NCI-H2081 (cell line): Measurements from ENCODE around the gene CMTM6.
"Not testable (repeated sequence)": the region's sequence is repeated elsewhere in the genome, so short reads cannot be mapped to it uniquely, and the experiment has no call there.

Experiments used
- DNase-seq, 2 experiments: peaks; one replicate each; lab custom pipeline; 2025; lab: John Stamatoyannopoulos, UW

CMTM6 gene

DNA sequence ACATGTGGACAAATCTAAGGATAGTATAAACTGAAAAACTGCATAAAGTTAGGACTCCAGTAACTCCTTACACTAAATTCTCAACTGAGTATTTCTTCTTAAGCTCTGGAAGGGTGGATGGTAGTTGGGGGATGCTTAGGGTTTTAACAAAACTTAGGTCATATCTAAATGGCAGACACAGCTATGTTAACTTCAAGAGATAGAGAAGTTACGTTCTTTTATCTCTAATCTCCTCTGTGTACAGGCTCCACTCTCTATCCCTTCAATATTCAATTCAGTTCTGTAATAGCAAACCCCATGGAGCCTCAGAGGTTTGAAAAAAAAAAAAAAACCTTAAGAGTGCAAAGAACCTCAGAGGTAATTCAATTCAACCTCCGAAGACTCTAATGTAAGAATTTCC lies 3.1 kb downstream of the CMTM6 start:
- no peak for DNase-seq

DNA sequence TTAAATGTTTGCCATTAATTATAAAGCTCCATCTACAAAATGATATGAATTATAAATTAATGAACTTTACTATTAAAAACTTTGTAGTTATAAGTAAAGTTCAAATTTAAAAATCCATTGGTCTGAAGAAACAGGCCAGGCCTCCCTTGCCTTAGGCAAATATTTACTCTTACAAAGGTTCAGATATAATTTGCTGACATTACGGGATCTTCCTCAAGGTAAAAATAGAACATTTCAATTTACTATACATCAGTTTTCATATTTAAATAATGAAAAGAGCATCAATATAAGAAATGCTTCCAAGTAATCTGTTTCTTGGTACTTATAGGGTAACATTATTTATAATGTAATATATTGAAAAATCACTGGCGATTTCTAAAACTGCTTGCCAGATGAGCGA lies 3.7 kb downstream of the CMTM6 start:
- DNase-seq = no peak

DNA sequence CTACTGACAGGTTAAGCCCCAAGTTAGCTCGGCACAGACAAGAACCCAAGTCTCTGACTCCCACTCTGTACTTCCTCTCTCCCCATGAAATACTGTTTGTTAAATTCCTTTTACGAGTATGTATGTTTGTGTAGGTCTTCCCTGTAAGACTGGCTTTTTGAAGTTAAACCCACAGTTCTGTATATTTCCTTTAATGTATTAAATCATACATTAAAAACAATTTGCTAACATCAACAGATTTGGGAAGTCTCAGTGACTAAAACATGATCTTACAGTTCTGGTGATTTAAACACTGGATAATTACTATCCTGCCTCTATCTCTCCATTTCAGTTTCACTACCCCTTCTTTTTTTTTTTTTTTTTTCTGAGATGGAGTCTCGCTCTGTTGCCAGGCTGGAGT lies 4.4 kb downstream of the CMTM6 start:
- DNase-seq = no peak

DNA sequence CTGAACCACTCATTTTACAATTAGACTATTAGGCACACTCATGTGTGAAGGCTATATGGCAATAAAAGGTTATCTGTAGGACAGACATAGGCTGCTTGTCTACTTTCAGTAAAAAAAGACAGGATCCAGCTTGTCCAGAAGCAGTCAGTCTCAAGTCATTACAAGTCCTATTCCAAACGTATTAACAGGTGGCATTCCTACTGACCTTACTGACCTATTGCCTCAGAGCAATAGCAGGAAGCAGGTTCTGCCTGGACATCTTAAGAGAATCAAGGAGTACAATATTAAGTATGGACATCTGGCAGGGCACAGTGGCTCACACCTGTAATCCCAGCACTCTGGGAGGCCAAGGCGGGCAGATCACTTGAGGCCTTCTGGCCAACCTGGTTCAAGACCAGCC lies 7.0 kb downstream of the CMTM6 start:
- DNase-seq = no peak

DNA sequence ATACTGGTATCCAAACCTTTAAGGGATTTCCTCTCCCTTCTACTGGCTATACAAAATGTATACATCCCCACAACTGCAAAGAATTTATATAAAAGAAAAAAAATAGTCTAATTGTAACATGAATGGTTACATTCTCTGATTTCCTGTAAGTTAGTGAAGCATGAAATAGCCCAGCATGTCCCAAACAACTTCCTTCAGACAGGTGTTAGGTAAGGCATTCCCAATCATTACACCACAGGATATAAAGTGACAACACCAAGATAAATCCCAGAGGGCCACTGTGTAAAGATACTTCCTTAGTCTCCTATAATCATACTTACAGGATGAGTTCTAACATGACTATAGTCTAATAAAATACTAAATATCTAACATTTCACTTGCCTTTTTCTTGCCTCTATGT lies 7.6 kb downstream of the CMTM6 start:
- DNase-seq = peak; percentile 30 to 58

DNA sequence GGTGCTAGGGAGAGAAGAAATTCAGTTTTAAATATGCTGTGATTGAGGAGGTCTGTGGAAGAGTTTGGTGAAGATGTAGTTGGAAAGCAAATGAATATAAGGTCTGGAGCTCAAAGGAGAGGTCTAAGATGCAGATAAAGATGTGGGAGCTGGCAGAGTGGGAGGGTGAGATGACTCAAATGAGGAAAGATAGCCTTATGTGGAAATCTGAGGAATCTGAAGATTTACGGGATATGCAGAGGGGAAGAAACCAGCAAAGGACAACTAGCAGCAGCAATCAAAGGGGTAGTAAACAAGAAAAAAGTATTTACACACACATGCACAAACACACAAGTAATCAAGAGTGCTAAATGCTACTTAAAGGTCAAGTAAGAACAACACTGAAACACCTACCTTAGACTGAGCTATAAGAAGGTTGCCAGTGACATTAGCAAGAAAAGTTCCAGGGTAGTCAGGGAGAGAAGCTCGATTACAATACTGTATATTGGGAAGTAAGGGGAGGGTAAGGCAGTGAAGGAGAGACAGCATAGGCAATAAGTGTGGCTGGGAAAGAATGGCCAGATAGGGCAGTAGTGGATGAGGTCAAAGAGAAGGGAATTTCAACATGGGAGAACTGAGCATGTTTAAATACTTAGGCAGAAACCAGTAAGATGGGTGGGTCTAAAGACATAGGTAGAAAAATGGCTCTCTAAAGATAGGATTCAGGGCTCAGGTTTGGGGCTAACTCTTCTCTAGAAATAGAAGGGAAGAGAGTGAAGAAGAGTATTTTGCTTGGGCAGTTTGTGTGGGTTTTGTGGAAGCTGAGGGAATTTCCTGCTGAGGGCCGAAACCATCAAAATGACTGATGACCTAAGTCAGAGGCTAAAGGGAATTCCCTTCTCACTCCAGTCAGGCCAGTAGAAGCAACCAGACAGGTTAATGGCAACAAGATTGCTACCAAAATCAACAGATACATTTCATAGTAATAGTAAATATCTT lies 8.9 kb downstream of the CMTM6 start:
- DNase-seq = no peak

DNA sequence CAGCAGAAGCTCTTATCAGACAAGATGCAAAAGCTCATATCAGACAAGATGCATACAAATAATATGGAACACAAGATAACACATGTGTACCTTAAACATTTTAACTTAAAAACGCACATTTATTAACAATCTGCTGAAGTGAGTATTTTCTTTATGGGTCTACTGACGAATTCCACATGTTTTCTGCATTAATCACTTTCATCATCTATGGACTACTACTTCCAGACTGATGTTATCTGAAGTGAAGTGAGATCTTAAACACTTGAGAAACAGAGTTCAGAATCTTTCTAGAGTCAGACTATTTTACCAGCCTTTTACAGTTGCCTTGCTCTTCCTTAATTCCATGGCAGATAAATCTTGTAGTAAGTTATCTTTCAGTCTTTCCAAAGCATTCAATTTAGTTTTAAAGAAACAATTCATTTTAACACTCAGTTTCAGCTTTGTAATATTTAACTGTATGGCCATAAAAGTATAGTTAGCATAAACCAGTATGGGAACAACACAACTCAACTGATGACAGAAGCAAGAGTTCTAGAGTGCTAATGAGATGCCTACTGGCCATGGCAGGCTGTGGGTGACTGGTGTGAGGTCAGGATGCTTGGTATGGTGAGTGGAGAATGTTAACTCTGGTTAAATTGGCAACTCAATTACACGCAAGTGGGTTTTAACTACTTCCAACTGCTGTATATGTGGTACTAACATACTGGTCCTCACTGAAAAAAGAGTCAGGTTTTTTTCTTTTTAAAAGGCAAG lies 9.8 kb downstream of the CMTM6 start:
- DNase-seq = no peak

DNA sequence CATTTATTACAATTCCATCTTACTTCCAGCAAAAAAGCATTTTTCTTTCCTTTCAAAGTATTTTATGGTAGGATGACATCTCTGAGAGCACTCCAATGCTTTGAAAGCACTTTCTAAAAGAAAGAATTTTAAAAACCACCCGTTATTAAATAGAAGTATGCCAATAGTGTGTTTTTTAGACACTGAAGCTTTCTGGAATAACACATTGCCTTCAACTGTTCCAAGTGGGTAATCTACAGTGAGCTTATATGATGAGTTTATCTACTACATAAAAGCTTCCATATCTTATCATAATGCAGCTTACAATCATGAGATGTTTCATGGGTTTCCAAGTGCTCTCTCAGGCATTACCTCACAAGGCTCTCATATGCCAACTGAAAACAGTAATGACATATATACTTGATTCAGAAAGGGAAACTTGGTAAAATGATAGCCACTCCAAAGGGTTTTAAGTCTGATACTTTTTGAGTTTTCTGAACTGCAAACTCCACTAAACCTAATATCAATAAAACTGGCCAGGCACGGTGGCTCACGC lies 14.1 kb downstream of the CMTM6 start:
- no peak for DNase-seq

DNA sequence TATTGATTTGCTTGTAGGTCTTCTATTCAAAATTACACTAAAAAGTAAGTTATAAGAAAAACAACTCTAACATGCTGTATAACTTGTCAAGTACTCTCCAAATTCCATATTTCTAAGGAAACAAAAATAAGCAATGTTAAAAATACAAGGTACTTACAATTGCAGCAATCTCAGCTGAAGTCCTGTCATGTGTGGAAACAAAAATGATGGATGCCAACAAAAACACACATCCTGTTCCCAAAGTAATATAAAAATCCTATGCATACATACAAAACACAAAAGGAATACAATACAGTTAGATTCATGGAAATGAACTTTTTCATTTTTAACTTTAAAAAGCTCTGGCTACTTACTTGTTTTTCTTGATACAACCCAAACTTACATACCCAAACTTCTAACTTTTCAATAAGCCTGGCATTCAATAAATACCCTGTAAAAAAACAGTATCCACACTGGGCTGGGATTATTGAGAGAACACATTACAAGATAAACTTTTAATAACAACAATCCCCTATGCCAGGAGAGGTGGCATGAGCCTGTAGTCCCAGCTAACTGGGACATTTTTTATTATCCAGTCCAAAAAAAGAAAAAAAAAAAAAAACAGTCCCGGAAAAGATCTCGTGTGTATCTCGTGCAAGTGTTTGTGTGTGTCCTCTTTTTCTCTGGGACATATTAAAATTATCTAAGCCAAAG lies 14.7 kb downstream of the CMTM6 start:
- DNase-seq = no peak

DNA sequence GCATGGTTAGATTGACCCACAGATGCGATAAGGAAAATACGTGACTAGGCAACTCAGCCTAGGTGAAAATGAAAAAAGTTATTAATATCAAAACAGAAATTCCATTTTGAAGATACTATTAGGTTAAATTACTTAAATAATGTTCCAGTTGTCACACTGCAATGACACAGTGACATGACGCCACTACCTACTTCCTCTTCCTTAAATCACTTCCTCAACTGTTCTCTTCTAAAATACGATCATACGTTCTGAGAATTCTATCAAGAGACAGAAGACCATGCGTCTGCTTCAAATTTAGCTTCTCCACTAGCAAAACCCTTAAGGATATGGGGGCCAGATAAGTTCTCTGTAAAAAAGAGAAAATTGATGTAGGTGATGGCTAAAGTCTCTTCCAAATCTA lies 18.2 kb downstream of the CMTM6 start:
- DNase-seq = no peak

DNA sequence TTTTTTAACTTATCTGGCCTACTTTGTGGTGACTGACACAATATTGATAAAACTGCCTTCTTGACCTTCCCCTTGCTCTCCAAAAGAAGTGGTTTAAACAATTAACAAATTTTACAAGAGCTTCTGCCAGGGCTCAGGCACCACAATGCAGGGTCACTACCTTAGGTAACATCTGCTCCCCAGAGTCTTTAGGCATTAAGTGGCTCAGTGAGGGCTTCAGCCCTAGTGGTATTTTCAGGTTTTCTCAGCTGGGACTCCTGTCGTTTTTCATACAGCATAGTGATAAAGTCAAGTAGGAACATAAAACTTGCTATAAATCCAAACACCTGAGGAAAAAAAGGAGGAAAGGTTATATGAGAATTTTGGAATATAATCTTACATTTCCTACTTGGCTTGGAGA lies 18.9 kb downstream of the CMTM6 start:
- DNase-seq = no peak

DNA sequence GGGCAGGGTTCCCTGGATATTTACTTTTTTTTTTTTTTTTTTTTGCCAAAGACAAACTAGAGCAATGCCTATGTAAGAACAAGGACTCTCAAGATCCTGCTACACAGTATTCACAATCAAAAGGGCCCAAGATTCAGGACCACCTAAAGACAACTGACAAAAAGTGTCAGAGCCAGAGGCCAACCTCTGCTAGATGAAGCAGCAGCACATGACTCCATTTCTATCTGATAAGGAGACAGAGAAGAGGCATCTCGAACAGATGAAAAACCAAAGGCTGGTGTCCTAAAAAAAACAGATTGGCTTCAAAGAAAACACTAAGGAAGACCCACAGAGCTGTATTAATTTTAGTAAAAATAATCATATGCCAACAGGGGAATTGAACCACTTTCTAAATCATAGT lies 20.0 kb downstream of the CMTM6 start:
- DNase-seq = no peak

DNA sequence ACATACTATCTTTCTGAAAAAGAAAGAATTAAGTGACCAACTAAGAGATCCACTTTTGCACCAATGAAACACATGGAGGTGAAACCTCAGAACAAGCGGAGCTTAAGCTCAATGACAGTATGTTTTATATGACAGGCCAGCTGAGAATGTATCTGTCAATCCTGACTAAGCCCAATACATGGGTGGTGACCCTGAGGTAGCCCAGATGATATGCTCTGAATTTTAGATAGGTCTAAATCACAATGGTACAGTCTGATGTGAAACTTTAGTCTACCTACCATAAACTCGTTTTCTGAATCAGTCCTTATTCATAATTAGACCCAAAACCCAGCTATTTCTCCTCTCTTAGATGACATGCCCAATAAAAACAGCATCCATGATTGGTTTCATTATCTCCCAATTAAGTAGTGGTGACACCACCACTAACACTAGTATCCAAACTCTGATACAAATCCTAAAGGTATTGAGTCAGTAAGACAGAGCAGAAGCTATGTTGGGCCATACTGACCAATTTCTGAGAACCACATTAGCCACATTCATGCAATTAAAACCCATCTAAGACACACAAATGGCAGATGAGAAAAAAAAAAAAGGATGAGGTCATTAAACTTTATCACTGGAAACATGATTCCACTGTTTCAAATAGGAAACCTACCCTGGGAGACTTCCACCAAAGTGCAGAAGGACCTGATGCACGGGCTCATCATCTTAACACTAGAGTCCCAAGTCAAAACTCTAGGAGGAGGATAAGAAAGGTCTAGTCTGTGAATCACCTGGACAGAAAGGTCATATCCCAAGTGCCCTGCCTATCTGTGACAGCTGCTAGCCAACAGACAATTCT lies 20.6 kb downstream of the CMTM6 start:
- DNase-seq = no peak

DNA sequence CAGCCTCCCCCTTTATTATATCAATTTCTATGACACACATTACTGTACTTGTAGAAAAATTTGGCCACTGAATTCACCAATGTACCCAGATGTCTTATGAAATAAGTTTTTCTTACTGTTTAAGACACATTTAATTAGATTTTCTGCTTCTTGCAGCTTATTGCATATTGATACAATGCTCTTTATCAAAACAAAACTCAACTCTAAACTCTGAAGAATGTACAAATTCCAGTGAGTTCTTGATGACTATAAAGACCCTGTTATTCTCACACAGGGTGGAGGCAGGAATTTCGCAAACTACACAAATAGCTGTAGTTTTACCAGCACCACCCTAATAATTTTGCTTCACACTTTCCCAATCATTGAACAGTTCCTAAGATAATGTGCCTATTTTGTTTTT lies 22.0 kb downstream of the CMTM6 start:
- no peak for DNase-seq

DNA sequence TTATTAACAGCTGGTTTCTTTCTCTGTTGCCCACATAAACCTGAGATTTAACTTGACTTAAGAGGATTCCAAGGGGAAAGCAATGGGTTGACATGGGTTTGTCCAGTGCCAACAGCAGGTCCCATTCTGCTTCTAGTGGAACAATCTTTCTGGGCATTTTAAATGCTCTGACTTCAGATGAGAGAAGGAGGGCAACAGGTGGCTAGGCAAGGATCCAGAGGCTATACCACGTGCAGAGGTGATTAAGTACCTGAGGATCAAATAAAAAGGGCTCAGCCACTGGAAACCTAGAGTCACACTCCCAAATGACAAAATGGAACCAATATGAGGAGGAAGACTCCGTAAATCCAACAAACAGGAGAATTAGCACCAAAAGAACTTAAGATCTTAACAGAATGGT lies 28.5 kb downstream of the CMTM6 start:
- DNase-seq = no peak

DNA sequence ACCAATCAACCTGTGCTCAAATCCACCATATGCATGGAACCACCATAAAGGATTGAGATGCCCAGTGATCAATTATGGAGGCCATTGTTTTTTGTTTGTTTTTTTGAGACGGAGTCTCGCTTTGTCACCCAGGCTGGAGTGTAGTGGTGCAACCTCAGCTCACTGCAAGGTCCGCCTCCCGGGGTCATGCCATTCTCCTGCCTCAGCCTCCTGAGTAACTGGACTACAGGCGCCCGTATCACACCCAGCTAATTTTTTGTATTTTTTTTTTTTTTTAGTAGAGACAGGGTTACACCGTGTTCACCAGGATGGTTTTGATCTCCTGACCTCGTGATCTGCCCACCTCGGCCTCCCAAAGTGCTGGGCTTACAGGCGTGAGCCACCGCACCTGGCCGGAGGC lies 30.5 kb downstream of the CMTM6 start:
- DNase-seq = not testable (repeated sequence)

DNA sequence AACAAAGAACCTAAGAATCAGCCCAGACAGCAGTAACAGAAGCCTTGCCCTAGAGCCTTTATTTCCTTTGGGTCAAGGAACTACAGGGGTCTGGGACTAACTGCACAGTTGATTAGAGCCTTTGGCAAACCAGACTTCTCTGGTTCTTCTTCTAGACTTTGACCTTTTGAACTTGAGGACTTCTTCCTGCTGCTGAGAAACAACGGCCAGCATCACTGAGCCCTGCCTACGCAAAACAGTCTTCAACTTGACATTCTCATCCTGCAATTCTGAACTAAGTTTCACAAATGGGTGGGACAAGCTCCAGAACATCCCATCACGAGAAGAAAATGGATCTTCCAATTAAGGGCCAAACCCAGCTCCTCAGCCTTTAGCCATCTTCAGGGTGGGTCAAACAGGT lies 31.4 kb downstream of the CMTM6 start:
- DNase-seq = no peak

DNA sequence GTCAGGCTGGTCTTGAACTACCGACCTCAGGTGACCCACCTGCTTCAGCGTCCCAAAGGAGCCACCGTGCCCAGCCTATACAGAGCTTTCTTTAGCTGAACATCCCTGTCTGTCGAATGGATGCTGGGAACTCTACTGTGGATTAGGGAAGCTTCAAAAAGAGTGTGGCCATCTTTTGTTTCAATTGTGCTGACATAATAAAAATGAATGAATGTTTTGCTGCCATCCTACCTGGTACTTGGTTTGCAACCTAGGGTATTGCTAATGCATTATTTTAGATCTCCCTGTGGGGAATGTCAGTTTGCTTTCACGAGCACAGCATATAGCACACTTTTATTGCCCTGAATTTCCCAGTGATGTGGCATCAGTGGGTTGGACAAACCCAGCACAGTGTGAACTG lies 32.3 kb downstream of the CMTM6 start:
- DNase-seq = no peak

DNA sequence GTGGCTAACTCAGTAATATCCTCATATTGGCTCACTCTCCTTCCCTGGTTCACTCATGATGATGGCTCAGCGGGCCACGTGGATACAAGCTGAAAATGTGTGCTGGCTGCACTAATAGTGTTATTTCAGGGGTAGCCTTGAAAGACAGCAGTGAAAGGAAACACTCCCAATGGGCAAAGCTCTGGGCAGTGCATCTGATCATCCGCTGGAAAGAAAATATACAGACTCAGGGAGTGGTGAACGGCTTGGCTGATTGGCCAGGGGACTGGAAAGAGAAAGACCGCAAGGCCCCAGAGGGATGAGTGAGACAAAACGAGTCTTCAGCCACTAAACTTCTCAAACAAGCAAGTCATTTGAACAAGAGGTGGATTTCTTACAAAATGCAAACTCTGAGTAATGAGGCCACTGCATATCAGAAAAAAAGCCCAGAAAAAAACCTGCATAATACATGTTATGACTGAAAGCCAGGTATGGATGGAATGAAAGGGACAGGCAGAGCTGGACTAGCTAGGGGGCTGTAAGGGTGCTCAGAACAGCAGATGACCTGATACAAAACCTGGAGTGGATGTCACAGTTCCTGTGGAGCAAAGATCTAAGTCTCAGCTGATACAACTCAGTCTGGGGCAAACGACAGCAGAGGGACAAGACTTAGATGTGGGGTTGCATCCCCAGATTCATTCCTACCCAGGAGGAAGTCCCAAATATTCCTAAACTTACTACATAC lies 33.3 kb downstream of the CMTM6 start:
- DNase-seq = no peak

DNA sequence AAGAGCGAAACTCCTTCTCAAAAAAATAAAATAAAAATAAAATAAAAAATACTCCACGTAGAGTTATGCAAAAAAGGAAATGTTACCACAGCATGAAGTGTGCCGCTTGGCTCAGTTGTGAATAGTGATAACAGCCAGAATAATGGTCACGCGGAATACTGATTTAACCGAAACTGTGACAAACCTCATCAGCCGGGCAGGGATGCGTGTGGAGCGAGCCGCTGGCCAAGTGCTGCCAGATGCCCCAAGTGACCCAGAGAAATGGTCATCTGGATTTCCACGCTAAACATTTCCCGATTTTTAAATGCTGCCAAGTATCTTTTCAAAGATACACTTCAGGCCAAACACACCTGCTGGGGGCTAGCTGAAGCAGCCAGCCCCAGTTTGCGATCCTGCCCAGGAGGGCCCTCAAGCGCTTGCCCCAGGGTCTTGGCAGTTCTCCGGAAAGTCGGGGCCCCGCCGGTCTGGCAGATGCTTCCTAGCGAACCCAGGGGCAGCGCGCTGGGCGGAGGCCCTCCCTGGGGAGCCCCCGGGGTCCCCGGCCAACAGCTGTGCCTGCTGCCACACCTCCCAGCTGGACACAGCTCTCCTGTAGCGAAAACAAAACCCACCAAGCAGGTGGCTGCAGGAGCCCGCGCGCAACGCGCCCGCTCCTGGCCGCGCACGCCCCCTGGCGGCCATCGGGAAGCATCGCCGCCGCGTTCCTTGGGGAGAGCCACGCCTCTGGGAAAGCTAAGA lies 35.1 kb downstream of the CMTM6 start:
- peak; percentile 23 to 65 for DNase-seq
